ENCODE data around the gene REN.

REN gene

DNA sequence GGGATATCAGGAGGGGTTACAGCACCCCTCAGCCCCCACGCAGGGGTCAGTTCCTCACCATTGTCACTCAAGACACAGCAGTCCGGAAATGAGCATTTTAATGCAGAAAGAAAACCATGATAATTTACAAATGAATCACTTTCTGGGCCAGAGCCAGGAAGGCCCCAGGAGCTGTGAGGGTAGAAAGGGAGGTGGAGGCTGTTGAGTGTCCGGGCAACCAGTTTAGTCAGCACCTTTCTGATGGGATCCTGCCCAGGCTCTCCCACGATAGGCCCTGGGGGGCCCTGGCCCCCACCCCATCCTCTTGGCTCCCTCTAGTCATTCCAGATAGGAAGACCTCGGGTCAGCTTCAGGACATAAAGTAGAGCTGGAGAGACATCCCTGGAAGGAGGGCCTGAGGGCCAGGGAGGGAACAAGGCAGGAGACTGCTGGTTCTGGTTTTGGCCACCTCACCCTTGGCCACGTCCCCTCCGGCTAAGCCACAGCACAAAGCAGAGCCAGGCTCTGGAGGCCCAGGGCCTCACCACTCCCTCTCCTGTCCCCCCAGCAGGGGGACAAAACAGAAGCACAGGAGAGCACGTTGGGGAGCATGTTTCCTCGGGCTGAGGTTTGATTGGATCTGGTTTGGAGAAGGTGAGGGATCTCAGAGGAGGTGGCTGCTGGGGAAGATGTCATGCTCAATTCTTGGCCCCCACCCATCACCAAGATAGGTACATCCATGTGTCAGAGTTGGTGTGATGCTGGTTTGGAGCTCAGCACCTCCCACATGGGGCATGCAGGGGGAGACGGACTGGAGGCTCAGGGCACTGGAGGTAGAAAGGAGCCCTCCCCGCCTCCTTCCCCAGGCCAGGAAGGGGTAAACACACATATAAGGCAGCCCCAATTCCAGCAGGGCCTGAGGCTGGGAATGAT, 34.9 kb downstream of the REN start:
- DNase-seq = no peak

DNA sequence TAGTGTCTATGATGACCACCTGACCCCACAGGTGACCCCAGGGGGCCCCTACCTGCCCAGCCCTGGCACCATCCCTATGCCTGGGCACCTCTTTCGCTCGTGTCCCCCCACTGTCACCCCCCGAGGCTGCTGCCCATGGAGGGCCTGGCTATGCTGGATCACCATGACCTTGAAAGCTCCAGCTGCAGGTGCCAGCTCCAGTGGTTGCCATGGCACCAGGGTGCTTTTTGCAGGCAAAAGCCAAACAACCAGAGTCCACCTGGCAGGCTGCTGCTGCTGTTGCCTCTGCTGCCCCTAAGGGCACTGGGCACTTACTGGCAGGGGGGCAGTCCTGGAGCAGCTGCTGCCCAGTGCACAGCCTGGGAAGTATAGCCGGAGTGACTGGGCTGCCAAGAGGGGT, 36.0 kb downstream of the REN start:
- DNase-seq = no peak

DNA sequence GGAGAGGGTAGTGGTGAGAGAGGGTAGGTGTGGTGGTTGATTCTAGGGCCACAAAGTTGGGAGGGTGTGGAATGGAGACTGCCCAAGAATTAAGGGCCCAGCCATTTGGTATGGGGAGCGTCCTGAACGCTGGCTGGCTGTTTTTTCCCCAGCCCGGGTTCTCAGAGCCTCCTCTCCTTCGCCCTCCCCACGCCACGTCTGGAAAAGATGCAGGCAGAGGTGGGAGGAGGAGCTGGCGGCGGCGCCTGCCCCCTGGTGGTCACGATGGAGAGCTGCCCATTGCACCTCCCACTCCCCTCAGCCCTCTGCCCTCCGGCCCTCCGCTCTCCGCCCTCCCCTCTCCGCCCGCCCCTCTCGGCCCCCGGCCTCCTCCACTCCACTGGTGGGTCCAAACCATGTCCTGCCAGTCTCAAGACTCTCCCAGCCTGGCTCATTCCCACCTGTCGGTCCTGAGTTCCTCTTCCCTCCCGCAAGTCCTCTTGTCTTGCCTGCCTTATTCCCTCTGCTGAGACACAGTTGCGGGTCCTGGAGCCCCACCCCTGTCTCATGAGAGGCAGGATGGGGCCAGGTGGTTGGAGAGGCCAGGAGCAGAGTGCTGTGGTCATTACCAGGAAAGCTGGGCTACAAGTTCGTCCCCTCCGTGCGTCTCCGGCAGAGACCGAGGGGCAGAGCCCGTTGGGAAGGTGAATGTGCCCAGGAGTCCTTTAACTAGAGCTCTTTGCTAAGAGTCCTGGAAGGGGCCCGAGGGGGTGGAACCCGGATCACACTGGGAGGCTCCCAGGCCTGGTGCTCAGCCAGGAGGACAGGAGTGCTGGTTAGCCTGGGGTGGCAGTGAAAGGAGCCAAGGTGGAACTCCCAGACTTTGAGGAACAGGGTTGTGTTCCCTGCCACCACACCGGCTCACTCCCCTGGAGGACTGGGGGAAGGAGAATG, 36.9 kb downstream of the REN start:
- peak; percentile 51 for DNase-seq

DNA sequence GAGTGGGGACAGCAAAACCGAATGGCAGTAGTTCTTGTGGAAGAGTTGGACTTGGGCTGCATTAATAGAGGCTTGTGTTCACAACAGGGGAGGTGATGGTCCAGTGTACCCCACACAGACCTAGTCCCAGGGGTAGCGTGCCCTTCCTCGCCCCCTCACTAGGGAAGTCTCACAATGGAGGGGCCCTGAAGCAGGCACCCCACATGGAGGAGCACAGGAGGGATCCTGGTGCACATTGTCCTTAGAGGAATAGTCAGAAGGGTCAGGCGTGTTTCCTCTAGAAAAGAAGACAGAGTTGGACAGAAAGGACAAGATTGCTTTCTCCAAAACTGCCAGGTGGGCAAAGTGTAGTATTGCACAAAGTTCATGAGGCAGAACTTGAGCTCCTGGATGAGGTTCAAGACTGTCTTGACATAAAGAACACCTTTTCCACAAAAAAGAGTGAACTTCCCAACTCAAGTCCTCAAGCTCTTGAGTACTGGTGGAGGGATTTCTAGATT, 37.6 kb downstream of the REN start:
- no peak for DNase-seq

DNA sequence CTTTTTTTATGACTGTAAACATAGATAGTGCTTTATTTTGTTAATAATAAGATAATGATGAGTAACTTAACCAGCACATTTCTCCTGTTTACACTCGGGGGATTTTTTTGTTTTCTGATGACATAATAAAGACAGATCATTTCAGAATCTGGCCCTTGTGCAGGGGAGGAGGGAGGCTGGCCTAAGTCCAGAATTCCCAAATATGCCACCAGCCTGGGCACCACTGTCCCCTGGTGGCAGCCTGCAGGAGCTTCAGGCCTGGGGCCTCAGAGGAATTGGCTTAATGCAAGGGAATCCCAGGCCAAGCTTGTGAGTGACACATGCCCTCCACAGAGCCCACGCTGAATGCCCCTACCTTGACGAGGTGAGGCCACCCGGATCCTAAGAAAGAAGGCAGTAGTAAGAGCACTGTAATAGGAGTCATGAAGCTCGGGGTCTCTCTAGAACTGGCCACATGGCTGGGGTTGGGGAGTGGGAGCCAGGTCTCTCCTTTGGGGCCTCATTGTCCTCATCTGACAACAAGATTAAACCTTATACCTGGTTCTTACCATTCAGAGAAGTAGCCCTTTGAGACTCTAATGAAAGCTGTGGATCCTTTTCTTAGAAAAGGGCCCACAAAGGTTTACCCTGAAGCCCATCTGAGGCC, 38.4 kb downstream of the REN start:
- DNase-seq = peak; percentile 43

DNA sequence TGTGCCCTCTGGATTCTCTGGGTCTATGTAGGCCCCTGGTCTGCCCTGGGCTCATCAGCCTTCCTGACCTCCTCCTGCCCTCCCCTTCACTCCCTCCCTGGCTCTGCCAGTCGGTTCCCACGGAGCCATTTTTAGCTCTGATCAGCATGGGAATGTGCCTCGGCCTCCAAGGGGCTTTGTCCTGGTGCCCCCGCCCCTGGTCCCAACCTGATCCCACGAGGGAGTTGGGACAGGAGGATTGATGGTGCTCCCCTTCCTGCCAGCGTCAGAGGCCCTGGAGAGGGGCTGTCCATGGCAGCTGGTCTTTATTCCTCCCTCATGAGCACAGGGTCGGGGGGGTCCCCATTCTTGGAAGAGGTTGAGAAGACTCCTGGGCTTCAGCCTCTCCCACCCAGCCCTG, 39.2 kb downstream of the REN start:
- DNase-seq = no peak

DNA sequence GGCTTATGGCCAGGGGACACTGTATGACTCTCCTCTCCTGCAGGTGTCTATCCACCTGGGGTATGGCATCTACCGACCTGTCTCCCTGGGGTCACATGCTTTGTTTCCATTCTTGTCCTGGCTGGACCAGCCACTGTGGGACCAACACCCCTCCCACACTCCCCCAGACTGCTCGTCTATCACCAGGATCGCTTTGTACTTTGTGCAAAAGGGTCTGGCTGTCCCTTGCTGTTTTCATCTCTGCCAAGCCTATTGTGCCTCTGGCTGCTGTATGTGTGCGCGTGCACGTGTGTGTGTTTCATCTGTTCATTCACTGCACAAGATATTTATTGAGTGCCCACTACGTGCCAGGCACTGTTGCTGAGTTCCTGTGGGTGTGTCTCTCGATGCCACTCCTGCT, 39.8 kb downstream of the REN start:
- no peak for DNase-seq

DNA sequence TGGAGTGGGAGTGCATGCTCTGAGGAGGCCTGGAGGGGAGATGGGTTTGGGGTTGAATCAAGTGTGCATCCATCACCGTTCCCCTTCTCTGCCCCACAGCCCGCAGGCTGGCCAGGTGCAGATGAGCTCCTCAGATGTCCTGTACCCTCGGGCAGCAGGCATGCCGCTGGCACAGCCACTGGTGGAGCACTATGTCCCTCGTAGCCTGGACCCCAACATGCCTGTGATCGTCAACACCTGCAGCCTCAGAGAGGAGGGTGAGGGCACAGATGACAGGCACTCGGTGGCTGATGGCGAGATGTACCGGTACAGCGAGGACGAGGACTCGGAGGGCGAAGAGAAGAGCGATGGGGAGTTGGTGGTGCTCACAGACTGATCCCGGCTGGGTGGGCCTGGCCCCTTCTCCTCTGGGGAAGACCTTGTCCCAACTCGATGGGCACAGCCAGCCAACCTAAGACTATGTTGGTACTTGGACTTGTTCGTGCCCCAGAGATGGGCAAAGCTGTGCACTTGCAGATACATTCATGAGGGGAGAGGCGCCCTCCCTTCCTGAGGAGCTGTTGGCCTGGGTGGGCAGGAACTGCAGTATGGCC, 40.3 kb downstream of the REN start:
- DNase-seq = no peak

DNA sequence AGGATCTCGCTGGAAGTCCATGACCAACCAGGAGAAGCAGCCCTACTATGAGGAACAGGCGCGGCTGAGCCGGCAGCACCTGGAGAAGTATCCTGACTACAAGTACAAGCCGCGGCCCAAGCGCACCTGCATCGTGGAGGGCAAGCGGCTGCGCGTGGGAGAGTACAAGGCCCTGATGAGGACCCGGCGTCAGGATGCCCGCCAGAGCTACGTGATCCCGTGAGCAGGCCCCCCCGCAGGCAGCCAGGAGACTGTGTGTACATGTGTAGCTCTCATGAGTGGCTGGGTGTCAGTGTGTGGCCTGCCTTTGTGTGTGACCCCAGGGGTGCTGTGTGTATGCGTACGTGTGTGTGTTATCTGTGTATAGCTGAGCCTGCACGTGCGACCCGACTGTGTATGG, 41.5 kb downstream of the REN start:
- no peak for DNase-seq

DNA sequence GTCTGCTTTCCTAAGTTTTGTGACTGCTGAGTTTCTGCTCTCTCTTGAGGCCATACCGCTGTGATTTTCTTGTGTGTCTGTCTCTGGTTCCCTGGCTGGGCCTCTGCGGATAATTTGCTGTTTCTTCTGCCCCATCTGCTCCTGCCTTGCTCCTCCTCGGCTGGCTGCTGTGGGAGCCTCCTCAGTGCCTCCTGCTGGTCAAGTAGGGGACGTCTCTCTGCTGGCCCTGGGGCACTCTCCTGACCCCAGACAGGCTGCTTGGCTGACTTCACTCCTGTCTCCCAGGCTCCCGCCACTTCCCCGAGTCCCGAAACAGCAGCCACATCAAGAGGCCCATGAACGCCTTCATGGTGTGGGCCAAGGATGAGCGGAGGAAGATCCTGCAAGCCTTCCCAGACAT, 42.8 kb downstream of the REN start:
- no peak for DNase-seq

DNA sequence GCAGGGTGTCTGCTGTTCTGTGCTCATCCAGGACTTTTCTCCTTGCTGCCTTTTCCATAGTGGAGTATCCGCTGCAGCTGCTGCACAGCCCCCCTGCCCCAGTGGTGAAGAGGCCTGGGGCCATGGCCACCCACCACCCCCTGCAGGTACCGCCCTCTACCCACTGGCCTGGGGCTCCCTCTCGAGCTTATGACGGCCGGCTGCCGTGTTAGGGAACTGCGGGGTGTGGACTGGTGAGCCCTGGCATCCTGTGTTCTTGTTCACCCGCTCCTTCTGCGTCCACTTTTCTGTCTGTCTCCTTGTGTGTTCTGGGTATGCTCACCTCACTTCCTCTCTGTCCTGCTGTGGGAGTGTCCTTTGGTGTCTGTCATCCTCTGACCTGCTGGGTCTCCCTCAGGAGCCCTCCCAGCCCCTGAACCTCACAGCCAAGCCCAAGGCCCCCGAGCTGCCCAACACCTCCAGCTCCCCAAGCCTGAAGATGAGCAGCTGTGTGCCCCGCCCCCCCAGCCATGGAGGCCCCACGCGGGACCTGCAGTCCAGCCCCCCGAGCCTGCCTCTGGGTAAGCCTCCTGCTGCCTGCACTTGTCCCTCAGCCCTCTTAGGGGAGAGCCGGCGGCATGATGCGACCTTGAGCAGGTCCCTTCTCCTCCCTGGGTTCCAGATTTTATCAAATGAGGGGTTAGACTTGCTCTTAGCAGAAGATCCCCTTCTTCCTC, 44.1 kb downstream of the REN start:
- no peak for DNase-seq

DNA sequence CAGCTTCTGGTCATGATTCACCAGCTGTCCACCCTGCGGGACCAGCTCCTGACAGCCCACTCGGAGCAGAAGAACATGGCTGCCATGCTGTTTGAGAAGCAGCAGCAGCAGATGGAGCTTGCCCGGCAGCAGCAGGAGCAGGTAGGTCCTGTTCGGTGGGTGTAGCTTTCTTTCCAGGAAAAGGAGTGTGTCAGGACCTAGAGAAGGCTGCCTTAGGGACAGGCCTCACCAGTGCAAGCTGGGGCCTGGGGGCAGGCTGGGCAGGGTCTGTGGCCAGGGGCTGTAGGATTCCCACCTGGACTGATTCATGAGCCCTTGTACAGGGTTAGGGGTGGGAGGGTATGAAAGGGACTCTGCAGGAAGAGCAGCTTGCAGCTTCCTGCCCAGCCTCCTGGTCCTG, 49.6 kb downstream of the REN start:
- no peak for DNase-seq

DNA sequence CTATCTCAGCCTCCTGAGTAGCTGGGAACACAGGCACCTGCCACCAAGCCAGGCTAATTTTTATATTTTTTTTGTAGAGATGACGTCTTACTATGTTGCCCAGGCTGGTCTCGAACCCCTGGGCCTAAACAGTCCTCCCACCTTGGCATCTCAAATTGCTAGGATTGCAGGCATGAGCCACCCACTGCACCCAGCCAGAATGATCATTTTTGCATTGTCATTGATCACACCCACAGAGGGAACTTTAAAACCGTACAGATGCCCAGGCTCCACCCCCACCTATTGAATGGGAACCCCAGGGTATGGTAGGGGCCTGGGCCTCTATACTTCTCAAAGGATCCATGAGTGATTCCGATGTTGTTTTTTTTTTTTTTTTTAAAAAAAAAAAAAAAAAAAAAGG, 51.0 kb downstream of the REN start:
- no peak for DNase-seq

DNA sequence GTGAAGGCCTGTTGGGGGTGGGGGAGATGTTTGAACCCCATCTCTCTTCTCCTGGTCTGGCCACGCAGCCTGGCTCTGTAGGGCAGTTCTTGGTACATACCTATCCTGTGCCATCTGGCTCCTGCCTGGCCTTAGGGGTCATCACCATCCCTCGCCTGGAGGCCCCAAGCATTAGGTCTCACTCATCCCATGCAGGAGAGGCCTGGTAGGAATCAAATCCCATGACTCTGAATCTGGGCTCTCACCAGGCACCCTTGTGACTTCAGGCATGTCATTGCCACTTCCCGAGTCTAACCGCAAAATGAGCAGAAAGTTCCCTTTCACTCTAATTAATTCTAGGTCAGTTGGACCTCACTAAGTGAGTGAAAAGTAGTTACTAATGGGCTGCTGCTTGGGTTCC, 51.5 kb downstream of the REN start:
- DNase-seq = no peak

DNA sequence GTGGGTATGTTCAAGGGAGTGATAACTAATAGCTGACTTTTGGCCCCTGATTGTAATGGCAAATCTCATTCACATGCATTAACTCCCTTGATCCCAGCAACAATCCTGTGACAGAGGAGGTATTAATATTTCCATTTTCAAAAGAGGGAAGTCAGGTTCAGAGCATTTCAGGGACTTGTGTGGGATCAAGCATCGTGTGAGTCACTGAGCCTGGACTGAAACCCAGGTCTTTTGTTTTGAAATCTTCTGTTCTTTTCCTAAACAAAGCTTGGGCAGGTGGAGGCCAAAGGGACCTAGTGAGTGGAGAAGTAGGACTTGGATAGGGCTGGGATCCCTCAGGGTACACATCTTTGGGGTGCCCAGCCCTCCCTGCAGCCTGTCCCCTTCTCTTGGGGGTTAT, 52.2 kb downstream of the REN start:
- DNase-seq = no peak

DNA sequence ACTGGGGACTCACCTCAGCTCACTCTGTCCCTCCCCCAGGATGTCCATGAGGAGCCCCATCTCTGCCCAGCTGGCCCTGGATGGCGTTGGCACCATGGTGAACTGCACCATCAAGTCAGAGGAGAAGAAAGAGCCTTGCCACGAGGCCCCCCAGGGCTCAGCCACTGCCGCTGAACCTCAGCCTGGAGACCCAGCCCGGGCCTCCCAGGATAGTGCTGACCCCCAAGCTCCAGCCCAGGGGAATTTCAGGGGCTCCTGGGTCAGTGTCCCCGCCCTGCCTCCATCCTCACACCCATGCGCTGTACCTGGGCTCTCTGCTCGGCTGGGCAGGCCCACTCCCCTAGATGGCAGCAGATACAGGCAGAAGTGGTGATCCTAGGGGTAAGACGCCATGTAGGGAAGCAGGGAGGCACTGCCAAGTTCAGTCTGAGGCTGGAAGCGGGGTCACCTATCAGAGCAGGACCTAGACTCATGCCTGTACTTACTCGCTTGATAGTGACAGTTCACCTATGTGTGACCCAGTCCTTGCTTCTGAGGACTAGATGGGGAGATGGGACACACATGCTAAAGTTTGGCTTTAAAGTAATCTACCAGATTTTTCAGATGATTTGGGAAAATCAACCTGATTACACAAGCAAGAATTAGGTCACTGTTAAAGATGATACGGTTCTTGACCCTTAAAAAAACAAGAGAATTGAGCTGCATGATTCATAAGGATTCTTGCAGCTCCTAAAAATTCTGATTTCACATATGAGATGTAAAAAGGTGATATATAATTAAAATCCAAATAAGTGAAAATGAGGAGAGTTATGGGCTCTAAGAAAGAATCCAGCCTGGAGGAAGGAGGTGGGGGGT, 53.0 kb downstream of the REN start:
- DNase-seq = no peak

DNA sequence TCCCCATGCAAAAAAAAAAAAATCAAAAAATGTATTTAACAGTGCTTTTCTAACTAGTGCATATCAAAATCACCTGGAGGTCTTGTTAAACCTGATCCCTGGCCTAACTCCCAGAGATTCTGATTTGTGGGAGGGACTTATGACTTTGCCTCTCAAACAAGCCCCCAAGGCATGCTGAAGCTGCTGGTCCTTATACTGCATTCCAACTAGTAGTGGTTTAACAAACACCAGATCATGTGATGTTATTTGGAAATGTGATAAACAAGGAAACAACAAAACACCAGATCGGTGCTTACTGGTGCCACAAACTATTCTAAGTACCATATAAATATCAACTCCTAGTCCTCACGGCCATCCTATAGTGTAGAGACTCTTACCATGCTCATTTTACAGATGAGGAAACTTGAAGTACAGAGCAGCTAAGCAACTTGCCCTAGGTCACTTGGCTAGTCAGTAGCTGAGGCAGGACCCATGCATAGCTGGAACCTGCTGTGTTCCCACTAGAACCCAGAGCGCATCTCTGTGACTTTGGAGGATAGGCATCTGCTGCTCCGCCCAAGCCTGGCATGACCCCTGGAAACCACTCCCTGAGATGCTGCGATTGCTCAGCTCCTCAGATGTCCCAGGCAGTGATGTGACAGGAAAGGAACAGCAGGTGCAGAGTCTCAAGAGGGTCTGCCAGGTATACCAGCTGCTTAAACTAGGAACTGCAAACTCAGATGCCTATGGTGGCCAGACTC, 55.1 kb downstream of the REN start:
- no peak for DNase-seq

DNA sequence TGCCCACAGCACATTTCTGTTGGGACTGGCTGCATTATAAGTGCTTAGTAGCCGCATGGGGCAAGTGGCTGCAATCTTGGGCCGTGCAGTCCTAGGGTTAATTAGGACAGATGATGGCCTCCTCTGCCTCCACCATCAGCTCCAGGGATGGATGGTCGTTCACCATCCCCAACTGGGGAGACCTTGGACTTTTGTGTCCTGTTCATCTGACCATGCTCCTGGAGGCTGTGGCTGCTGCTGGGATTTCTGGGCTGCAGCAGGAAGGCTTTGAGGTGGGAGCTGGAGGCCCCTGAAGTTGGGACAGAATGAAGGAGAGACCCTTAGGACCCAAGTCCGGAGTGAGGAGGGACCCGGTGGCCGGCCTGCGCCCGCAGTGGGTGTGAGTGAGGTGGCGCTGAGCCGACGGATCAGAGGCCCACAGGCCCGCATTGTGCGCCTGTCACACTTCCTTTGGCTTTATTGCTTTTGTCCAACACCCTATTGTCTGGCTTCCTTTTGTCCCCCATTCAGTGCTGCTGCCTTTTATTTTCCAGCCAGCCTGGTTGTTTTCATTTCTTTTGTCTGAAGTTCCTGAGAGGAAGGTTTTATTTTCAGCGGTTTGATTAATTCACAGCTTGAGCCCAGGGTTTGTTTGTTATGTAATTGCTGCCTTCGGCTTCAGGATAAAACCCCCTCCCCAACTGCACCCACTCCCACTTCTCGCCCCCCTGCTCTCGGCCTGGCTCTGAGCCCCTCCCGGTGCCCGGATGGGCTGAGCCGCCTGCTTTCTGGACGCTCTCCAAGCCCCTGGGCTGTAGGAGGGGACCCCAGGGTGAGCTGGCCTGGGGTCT, 57.6 kb downstream of the REN start:
- DNase-seq = no peak

DNA sequence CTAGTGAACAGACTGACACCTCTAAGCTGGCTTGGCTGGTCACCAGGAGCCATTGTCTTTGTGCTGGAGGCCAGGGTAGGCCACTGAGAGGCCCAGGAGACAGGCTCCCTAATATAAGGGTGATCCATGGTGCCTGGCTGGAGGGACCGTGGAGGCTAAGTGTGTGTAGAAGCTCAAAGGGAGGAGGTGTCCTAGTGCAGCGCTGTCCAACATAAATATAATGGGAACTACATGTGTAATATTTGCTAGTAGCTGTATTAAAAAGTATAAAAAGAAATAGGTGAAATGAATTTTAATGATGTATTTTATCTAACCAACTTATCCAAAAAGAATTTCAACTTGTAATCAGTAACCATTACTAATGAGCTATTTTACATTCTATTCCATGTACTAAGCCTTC, 58.2 kb downstream of the REN start:
- no peak for DNase-seq

DNA sequence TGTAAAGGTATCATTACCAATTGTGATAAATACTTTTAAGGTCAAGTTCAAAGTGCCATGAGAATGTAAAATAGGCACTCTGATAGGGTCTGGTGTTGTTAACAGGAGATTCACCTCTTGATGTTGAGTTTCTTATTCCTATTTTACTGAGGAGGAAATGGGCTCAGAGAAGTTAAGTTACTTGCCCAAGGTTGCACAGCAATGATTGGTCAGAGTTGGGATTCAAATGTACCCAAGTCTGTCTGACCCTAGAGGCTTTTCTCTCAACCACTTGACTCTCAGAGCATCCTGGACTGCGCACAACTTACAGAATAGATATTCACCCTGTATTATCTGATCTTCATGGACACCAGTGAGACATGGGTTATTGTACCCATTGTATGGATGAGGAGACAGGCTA, 59.3 kb downstream of the REN start:
- DNase-seq = no peak
